Panc1 (cell line): ENCODE data around the gene RFX5. TPM values are rescaled to one million over a fixed set of nuclear protein-coding genes. Genes with fewer than 3 reads are reported as not detected.
"Not testable (repeated sequence)": the region's sequence is repeated elsewhere in the genome, so short reads cannot be mapped to it uniquely, and the experiment has no call there.

Source experiments
- ATAC-seq: fragments of 200-7000 bp; cut with Tn5 transposase; 2 replicates; pipeline ENCODE4 v1.9.1; 2020; ENCODE audit warnings: mild to moderate bottlenecking, moderate library complexity
- BruUV-seq: library from RNA; stranded (reverse); fragments of 400-500 nt; replicated peaks from 2 replicates; lab custom pipeline; 2021; lab: Mats Ljungman, UMichigan
- CTCF ChIA-PET: fragments of 300-600 bp; sonication (Branson Sonifier 250); formaldehyde crosslinking; loops from one replicate; lab custom pipeline; 2022; ENCODE audit warnings: antibody characterized with exemption; lab: Charles Lee
- POLR2A ChIA-PET: fragments of 300-600 bp; sonication (Branson Sonifier 250); formaldehyde crosslinking; loops from one replicate; lab custom pipeline; 2022; ENCODE audit warnings: antibody characterized with exemption; lab: Charles Lee
- DNase-seq: peaks from one replicate; pipeline ENCODE4 v3.0.0-alpha.2; 2010; ENCODE audit warnings: low read depth, low spot score
- H3K27ac ChIP-seq: 2 replicates; pipeline ENCODE4 v1.5.1; 2011; ENCODE audit warnings: mild to moderate bottlenecking, low read length, inconsistent platforms
- H3K27me3 ChIP-seq: fragments of 200-500 bp; sonication (Bioruptor generic); 2 replicates; pipeline ENCODE4 v1.6.0; 2014; ENCODE audit warnings: low read length, inconsistent platforms; ENCODE audit not compliant: control insufficient read depth, insufficient read depth
- H3K36me3 ChIP-seq: fragments of 200-500 bp; sonication (Bioruptor generic); 2 replicates; pipeline ENCODE4 v1.5.1; 2014; ENCODE audit warnings: inconsistent platforms, mild to moderate bottlenecking, low read length, moderate library complexity; ENCODE audit not compliant: control insufficient read depth, insufficient read depth
- H3K4me1 ChIP-seq: 2 replicates; pipeline ENCODE4 v1.5.1; 2011; ENCODE audit warnings: inconsistent platforms, mild to moderate bottlenecking, low read length, moderate library complexity; ENCODE audit not compliant: control insufficient read depth, insufficient read depth
- H3K4me3 ChIP-seq, 2 experiments: 2 replicates each; pipeline ENCODE4 v1.5.1; 2011 to 2012; ENCODE audit warnings: low read depth in 2 of 2, low read length in 2 of 2, mild to moderate bottlenecking in 2 of 2, inconsistent platforms in 1 of 2, moderate library complexity in 1 of 2
- H3K9me3 ChIP-seq: fragments of 200-500 bp; sonication (Bioruptor generic); 2 replicates; pipeline ENCODE4 v1.5.1; 2014; ENCODE audit warnings: low read depth, mild to moderate bottlenecking, inconsistent platforms, low read length, moderate library complexity; ENCODE audit not compliant: control insufficient read depth, insufficient read depth
- CTCF ChIP-seq: fragments of 450-650 bp; IDR thresholded peaks from 2 replicates; pipeline ENCODE4 v1.5.1; 2017; ENCODE audit warnings: mild to moderate bottlenecking
- POLR2AphosphoS5 ChIP-seq: IDR thresholded peaks from 2 replicates; pipeline ENCODE4 v1.6.1; 2012; ENCODE audit warnings: mild to moderate bottlenecking, low read depth, low read length, moderate library complexity
- REST ChIP-seq, 2 experiments: IDR thresholded peaks; 2 replicates each; pipeline ENCODE4 v1.6.1; 2011 to 2012; ENCODE audit warnings: low read depth in 2 of 2, control low read depth in 1 of 2, low read length in 1 of 2, mild to moderate bottlenecking in 1 of 2, moderate library complexity in 1 of 2; ENCODE audit not compliant: insufficient read depth in 1 of 2
- SIN3A ChIP-seq: IDR thresholded peaks from 2 replicates; pipeline ENCODE4 v1.6.1; 2012; ENCODE audit warnings: low read depth, mild to moderate bottlenecking, low read length, moderate library complexity, borderline replicate concordance; ENCODE audit not compliant: insufficient read depth
- TCF7L2 ChIP-seq: IDR thresholded peaks from 2 replicates; pipeline ENCODE4 v1.6.1; 2011; ENCODE audit warnings: mild to moderate bottlenecking, low read depth, low read length, inconsistent platforms
- in situ Hi-C: cut with HindIII; loops from 2 replicates; pipeline ENCODE4 v1.10.0; 2016; ENCODE audit warnings: low sequenced_read_pairs, low pct_unique_long_range_greater_than_20kb
- intact Hi-C: fragments of 100-400 bp; cut with micrococcal nuclease; formaldehyde crosslinking; loops from one replicate; pipeline ENCODE4 v1.10.0; 2022; ENCODE audit not compliant: unreplicated experiment
- total RNA-seq: library from RNA; stranded (reverse); gene quantifications from one replicate; pipeline ENCODE4 v1.2.1, GENCODE V29; 2021; ENCODE audit not compliant: unreplicated experiment

The RFX5 gene
- total RNA-seq, 1 experiment from 2014 or later, result 75.5 TPM

GRCh38 chr1:151391079-151391563, 44.1 kb upstream of the RFX5 start:
- CTCF ChIA-PET, result no interaction called here
- Histone ChIP-seq H3K9me3 (no peaks in the 10 kb centered on the region), H3K4me3 (no peak overlapping the region), H3K27ac (no peak overlapping the region), H3K27me3 (no peaks in the 10 kb centered on the region), H3K36me3 (no peaks in the 10 kb centered on the region), H3K4me1 (no peaks in the 10 kb centered on the region)
- no peak for ATAC-seq
- DNase-seq, result no peak
- intact Hi-C loops, result no loop called here
- POLR2A ChIA-PET, result no interaction called here
- no TSS peak for BruUV-seq
- in situ Hi-C loops, result no loop called here
- TF ChIP-seq POLR2AphosphoS5 (no peak), CTCF (no peak), REST (IDR thresholded peaks at IDR 0.05; ENCODE audit: insufficient read depth in 1 of 2, low read depth in 2 of 2, low read length in 1 of 2) (no peak), SIN3A (no peak), TCF7L2 (no peak)

GRCh38 chr1:151390221-151391078, 43.4 kb upstream of the RFX5 start:
- CTCF ChIA-PET, POLR2A ChIA-PET, in situ Hi-C loops: not testable (repeated sequence)

GRCh38 chr1:151386002-151386401, 39.0 kb upstream of the RFX5 start:
- DNase-seq (no peak), ATAC-seq (no peak)
- Histone ChIP-seq H3K27ac (no peak overlapping the region), H3K27me3 (no peaks in the 10 kb centered on the region), H3K36me3 (no peaks in the 10 kb centered on the region), H3K9me3 (no peaks in the 10 kb centered on the region), H3K4me1 (no peaks in the 10 kb centered on the region), H3K4me3 (no peak overlapping the region)
- no TSS peak for BruUV-seq
- ChIA-PET POLR2A (no interaction called here), CTCF (no interaction called here)
- intact Hi-C loops (no loop called here), in situ Hi-C loops (no loop called here)
- TF ChIP-seq TCF7L2 (no peak), CTCF (no peak), SIN3A (no peak), POLR2AphosphoS5 (no peak), REST (IDR thresholded peaks at IDR 0.05; ENCODE audit: insufficient read depth in 1 of 2, low read depth in 2 of 2, low read length in 1 of 2) (no peak)

More at GRCh38 chr1:151390221-151391078, 43.4 kb upstream of the RFX5 start:
- intact Hi-C loops, H3K27ac ChIP-seq, H3K36me3 ChIP-seq, DNase-seq, H3K9me3 ChIP-seq, H3K4me3 ChIP-seq, ATAC-seq, H3K27me3 ChIP-seq, H3K4me1 ChIP-seq, BruUV-seq: not testable (repeated sequence)
